C4-2B (cell line): ENCODE results near the gene CRACDL.

Experiments used
- H3K27ac ChIP-seq: fragments of 450-650 bp; 2 replicates; pipeline ENCODE4 v1.5.1; 2017
- ZFX ChIP-seq: fragments of 450-650 bp; IDR thresholded peaks from 2 replicates; pipeline ENCODE4 v1.6.1; 2017
- TF ChIP-seq, protein P1 (sequence below): fragments of 450-650 bp; conservative IDR thresholded peaks from 2 replicates; pipeline ENCODE4 v1.5.1; 2017; ENCODE audit warnings: mild to moderate bottlenecking

The CRACDL gene

DNA sequence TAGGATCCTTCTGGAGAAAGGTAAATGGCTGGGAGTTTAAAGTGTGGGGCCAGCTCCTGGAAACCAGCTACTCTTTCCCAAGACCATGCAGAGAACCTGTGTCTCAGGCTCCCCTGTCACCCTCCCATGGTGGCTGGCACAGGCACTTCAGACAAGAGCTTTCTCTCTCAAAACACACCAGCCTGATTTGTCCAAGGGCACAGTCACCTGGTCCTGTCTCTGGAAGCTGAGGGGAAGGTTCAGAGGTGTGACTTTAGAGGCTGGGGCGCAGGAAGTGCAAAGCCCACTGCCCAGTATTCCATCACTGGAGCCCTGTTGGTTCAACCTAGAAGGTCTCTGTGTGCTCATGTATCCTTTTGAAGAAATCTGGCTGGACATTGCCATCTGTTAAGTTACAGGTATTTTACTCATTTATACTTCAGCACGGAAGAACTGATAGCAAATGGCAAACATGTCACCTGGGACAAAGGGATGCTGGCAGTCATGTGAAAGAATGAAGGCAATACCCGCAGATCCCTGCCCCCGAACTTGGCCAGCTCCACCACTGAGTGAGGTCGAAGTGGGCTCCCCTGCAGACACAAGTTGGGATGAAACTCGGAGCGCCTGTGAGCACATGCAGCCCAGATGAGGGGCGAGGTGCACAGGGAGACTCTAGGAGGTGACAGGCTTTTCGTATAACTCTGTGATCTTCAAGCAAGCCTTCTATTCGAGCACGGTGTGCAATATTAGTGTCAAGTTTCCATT is 108.2 kb downstream of the CRACDL start:
- H3K27ac ChIP-seq: no peak overlapping the region
- TF ChIP-seq, protein P1, sequence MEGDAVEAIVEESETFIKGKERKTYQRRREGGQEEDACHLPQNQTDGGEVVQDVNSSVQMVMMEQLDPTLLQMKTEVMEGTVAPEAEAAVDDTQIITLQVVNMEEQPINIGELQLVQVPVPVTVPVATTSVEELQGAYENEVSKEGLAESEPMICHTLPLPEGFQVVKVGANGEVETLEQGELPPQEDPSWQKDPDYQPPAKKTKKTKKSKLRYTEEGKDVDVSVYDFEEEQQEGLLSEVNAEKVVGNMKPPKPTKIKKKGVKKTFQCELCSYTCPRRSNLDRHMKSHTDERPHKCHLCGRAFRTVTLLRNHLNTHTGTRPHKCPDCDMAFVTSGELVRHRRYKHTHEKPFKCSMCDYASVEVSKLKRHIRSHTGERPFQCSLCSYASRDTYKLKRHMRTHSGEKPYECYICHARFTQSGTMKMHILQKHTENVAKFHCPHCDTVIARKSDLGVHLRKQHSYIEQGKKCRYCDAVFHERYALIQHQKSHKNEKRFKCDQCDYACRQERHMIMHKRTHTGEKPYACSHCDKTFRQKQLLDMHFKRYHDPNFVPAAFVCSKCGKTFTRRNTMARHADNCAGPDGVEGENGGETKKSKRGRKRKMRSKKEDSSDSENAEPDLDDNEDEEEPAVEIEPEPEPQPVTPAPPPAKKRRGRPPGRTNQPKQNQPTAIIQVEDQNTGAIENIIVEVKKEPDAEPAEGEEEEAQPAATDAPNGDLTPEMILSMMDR: no peak
- TF ChIP-seq ZFX: no peak

DNA sequence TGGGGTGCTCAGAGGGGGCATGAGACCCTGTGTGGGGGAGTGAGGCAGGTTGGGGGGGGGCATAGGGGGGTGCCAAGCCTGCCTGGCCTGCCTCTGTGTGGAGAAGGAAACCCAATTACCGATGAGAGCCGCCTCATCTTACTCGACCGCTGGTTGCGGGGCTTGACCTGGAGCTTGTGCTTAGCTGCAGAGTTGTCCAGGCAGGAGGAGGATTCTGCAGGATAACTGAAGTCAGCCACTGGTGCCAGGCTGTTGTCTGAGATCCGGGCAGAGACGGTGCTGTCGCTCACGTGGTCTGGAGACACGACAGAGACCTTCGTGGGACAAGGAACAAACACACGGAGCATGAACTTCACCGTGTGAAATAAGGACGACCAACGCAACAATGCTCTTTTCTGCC is 109.2 kb downstream of the CRACDL start:
- TF ChIP-seq, protein P1: no peak
- no peak for TF ChIP-seq ZFX
- no peak overlapping the region for H3K27ac ChIP-seq

DNA sequence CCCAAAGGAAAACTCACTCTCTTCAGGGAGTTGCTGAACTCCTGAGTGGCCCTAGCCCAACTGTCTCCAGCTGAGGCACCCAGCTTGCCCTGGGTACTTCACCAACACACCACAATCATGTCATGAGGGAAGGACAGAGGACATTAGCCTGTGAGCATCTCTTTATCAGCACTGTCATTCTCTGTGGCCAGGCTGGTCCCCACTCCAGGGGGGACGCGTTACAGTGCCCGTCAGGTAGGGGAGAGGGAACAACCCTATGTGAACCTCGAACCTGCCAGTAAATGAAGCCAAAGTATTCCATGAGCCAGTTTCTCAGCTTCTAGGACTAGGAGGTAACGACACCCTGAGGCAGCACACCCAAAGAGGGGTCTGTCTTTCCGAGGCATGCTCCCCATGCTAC is 110.2 kb downstream of the CRACDL start:
- H3K27ac ChIP-seq: no peak overlapping the region
- TF ChIP-seq, protein P1: no peak
- no peak for TF ChIP-seq ZFX

DNA sequence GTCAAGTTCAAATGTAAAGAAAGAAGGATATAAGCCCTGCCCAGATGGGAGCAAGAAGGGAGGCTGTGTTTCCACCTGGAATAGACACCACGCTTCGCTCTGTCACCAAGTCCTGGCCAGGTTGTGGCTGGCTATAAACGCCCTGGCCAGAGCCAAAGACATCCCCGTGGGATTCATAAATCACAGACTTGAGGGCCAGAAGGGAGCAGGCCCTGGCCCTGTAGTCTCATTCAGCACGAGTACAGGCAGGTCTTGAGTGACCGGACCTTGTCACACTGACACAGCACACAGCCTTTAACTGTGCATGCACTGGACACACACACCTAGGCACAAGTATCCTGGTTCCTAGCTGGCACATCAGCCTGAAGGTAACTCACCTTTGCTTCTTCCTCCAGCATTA is 110.6 kb downstream of the CRACDL start:
- TF ChIP-seq ZFX: no peak
- TF ChIP-seq, protein P1: no peak
- no peak overlapping the region for H3K27ac ChIP-seq

DNA sequence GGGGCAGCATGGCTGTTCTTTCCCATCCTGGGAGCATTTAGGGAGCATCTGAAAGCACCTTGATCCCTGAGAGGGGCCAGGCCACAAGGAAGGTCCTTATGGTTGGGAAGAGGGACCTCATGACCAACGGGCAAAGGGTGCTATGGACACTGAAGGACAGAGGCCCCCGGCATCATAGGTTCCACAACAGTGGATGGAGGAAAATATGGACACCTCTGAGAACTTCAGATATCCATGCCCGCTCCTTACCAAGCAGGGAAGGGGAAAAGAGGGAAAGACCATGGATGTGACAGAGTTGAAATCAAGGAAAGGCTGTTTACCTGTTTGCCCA is 111.0 kb downstream of the CRACDL start:
- no peak overlapping the region for H3K27ac ChIP-seq
- TF ChIP-seq, protein P1: no peak
- no peak for TF ChIP-seq ZFX

DNA sequence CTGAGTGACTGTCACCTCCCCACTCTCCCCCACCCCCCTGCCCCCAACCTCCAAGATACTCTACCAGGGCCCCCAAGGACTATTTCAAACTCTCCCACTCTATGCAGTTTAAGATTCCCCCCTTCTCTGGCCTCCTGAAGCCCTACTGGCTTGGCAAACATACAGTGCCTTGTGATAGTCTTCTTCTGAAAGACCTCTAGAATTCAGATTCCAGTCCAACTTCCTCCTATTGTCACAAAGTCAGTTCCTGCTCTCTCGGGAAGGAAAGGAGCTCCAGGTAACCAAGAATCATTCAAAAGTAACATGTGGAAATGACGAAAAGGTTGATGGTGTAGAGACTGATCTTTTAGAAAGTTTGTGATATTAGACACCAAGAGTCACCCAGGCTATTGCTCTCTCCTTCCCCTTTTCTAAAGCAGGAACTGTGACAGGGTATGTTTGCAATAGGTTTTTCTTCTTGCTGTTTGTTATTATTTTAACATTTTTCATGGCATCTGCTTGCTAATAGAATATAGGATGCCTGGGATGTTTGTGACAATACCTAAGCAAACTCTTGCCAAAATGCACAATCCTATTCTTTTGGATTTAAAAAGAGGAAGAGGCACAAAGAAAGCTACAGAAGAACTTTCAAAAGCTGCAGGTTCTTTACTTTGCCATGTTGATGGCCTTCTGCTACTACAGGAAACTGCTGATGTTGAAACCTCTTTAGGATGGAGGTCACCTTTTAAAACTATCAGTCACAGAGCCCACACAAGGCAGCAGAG is 111.6 kb downstream of the CRACDL start:
- TF ChIP-seq ZFX: no peak
- TF ChIP-seq, protein P1: no peak
- H3K27ac ChIP-seq: no peak overlapping the region
